ENCODE data around the gene RNF126.
"Not testable (repeated sequence)": the region's sequence is repeated elsewhere in the genome, so short reads cannot be mapped to it uniquely, and the experiment has no call there.

RNF126 gene

GRCh38 chr19:604355-604754 lies 58.7 kb downstream of the RNF126 start:
- Histone ChIP-seq H3K4me1 (ENCODE audit: control insufficient read depth, insufficient read depth, low read length) (no peaks in the 10 kb centered on the region), H3K4me3 (ENCODE audit: low read depth, low read length) (no peak overlapping the region), H3K27me3 (ENCODE audit: control insufficient read depth, insufficient read depth, low read length) (no peaks in the 10 kb centered on the region), H3K9ac (ENCODE audit: low read depth, low read length) (no peak overlapping the region), H3K9me3 (ENCODE audit: control insufficient read depth, insufficient read depth, low read length) (no peaks in the 10 kb centered on the region; the same call in 1 of the 2 replicates), H3K27ac (ENCODE audit: low read depth, low read length) (no peak overlapping the region), H3K36me3 (ENCODE audit: control insufficient read depth, insufficient read depth, low read length) (no peaks in the 10 kb centered on the region)

GRCh38 chr19:603779-604178 lies 59.2 kb downstream of the RNF126 start:
- H3K4me3 ChIP-seq (ENCODE audit: low read depth, low read length); H3K36me3 ChIP-seq (ENCODE audit: control insufficient read depth, insufficient read depth, low read length); H3K4me1 ChIP-seq (ENCODE audit: control insufficient read depth, insufficient read depth, low read length); H3K9me3 ChIP-seq (ENCODE audit: control insufficient read depth, insufficient read depth, low read length); H3K27ac ChIP-seq (ENCODE audit: low read depth, low read length); H3K9ac ChIP-seq (ENCODE audit: low read depth, low read length); H3K27me3 ChIP-seq (ENCODE audit: control insufficient read depth, insufficient read depth, low read length): not testable (repeated sequence)

GRCh38 chr19:603302-603639 lies 59.7 kb downstream of the RNF126 start:
- H3K27ac ChIP-seq (ENCODE audit: low read depth, low read length); H3K4me1 ChIP-seq (ENCODE audit: control insufficient read depth, insufficient read depth, low read length); H3K4me3 ChIP-seq (ENCODE audit: low read depth, low read length): not testable (repeated sequence)

GRCh38 chr19:602391-603301 lies 60.4 kb downstream of the RNF126 start:
- H3K27me3 ChIP-seq (ENCODE audit: control insufficient read depth, insufficient read depth, low read length), result no peaks in the 10 kb centered on the region
- H3K4me3 ChIP-seq (ENCODE audit: low read depth, low read length), result no peak overlapping the region
- no peaks in the 10 kb centered on the region for H3K4me1 ChIP-seq (ENCODE audit: control insufficient read depth, insufficient read depth, low read length)
- no peaks in the 10 kb centered on the region for H3K36me3 ChIP-seq (ENCODE audit: control insufficient read depth, insufficient read depth, low read length)
- H3K27ac ChIP-seq (ENCODE audit: low read depth, low read length), result no peak overlapping the region
- no peak overlapping the region for H3K9ac ChIP-seq (ENCODE audit: low read depth, low read length)
- no peaks in the 10 kb centered on the region; the same call in 1 of the 2 replicates for H3K9me3 ChIP-seq (ENCODE audit: control insufficient read depth, insufficient read depth, low read length)

More at GRCh38 chr19:603302-603639, 59.7 kb downstream of the RNF126 start:
- H3K36me3 ChIP-seq (ENCODE audit: control insufficient read depth, insufficient read depth, low read length); H3K27me3 ChIP-seq (ENCODE audit: control insufficient read depth, insufficient read depth, low read length); H3K9ac ChIP-seq (ENCODE audit: low read depth, low read length); H3K9me3 ChIP-seq (ENCODE audit: control insufficient read depth, insufficient read depth, low read length): not testable (repeated sequence)

DNA sequence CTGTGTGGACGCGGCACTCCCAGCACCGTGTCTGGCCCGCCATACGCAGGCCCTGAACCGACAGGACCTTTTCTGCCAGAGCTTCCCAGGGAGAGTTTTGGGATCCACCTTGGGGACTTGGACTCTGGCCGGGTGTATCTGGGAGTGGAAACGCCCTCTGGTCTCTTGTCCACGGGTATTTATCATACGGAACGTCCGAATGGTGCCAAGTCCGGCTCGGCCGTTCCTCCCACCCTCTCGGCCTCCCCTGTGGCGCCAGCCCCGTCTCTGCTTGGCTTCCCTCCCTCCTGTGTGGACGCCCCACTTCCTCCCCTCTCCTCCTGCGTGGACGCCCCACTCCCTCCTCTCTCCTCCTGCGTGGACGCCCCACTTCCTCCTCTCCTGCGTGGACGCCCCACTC lies 61.2 kb downstream of the RNF126 start:
- Histone ChIP-seq H3K27me3 (ENCODE audit: control insufficient read depth, insufficient read depth, low read length) (no peaks in the 10 kb centered on the region), H3K9ac (ENCODE audit: low read depth, low read length) (no peak overlapping the region), H3K4me1 (ENCODE audit: control insufficient read depth, insufficient read depth, low read length) (no peaks in the 10 kb centered on the region), H3K4me3 (ENCODE audit: low read depth, low read length) (no peak overlapping the region), H3K27ac (ENCODE audit: low read depth, low read length) (no peak overlapping the region), H3K36me3 (ENCODE audit: control insufficient read depth, insufficient read depth, low read length) (no peaks in the 10 kb centered on the region), H3K9me3 (ENCODE audit: control insufficient read depth, insufficient read depth, low read length) (no peaks in the 10 kb centered on the region; the same call in 1 of the 2 replicates)

- H3K27me3 ChIP-seq (ENCODE audit: control insufficient read depth, insufficient read depth, low read length), result no peaks in the 10 kb centered on the region
- no peak overlapping the region for H3K9ac ChIP-seq (ENCODE audit: low read depth, low read length)
- H3K4me1 ChIP-seq (ENCODE audit: control insufficient read depth, insufficient read depth, low read length), result no peaks in the 10 kb centered on the region
- no peak overlapping the region for H3K4me3 ChIP-seq (ENCODE audit: low read depth, low read length)
- no peaks in the 10 kb centered on the region for H3K36me3 ChIP-seq (ENCODE audit: control insufficient read depth, insufficient read depth, low read length)
- H3K9me3 ChIP-seq (ENCODE audit: control insufficient read depth, insufficient read depth, low read length), result no peaks in the 10 kb centered on the region; the same call in 1 of the 2 replicates
- no peak overlapping the region for H3K27ac ChIP-seq (ENCODE audit: low read depth, low read length)
Observed at GRCh38 chr19:601310-601709, 61.7 kb downstream of the RNF126 start.
